Measurements from ENCODE around the gene USP7.

- TF ChIP-seq EZH2 (IDR thresholded peaks at IDR 0.05; ENCODE audit: insufficient read depth, low read length), result no peak
- TF ChIP-seq, protein P1, sequence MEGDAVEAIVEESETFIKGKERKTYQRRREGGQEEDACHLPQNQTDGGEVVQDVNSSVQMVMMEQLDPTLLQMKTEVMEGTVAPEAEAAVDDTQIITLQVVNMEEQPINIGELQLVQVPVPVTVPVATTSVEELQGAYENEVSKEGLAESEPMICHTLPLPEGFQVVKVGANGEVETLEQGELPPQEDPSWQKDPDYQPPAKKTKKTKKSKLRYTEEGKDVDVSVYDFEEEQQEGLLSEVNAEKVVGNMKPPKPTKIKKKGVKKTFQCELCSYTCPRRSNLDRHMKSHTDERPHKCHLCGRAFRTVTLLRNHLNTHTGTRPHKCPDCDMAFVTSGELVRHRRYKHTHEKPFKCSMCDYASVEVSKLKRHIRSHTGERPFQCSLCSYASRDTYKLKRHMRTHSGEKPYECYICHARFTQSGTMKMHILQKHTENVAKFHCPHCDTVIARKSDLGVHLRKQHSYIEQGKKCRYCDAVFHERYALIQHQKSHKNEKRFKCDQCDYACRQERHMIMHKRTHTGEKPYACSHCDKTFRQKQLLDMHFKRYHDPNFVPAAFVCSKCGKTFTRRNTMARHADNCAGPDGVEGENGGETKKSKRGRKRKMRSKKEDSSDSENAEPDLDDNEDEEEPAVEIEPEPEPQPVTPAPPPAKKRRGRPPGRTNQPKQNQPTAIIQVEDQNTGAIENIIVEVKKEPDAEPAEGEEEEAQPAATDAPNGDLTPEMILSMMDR (IDR thresholded peaks at IDR 0.05; ENCODE audit: insufficient read depth, low read depth, low read length), result no peak
Measured at GRCh38 chr16:8972843-8973586, 9.3 kb upstream of the USP7 start.

Measured in astrocyte (in vitro differentiated cells and primary cell).